Activated CD4-positive, alpha-beta T cell treated with anti-CD3 and anti-CD28 coated beads for 36 hours (primary cell): ENCODE data around the gene CCDC146. TPM values are rescaled to one million over a fixed set of nuclear protein-coding genes. Genes with fewer than 3 reads are reported as not detected.
"Not testable (repeated sequence)": the region's sequence is repeated elsewhere in the genome, so short reads cannot be mapped to it uniquely, and the experiment has no call there.

ENCODE experiments used
- ATAC-seq: fragments of 200-7000 bp; cut with Tn5 transposase; one replicate; pipeline ENCODE4 v1.10.0; 2021; ENCODE audit warnings: mild to moderate bottlenecking, moderate library complexity
- CTCF ChIA-PET: fragments of 350-600 bp; sonication (Branson Sonifier 250); formaldehyde crosslinking; loops from one replicate; lab custom pipeline; 2021; ENCODE audit warnings: antibody characterized with exemption; lab: Charles Lee
- POLR2A ChIA-PET: fragments of 350-600 bp; sonication (Branson Sonifier 250); formaldehyde crosslinking; loops from one replicate; lab custom pipeline; 2021; ENCODE audit warnings: antibody characterized with exemption, inconsistent platforms; lab: Charles Lee
- DNase-seq: peaks from one replicate; pipeline ENCODE4 v3.0.0-alpha.2; 2020
- H3K27ac Mint-ChIP-seq: one replicate; pipeline ENCODE4 v1.8.0; 2021; ENCODE audit warnings: mixed read lengths
- H3K27me3 Mint-ChIP-seq: one replicate; pipeline ENCODE4 v1.8.0; 2021; ENCODE audit warnings: mixed read lengths
- H3K36me3 Mint-ChIP-seq: one replicate; pipeline ENCODE4 v1.8.0; 2021; ENCODE audit warnings: low read depth, mixed read lengths
- H3K4me1 Mint-ChIP-seq: one replicate; pipeline ENCODE4 v1.8.0; 2021; ENCODE audit warnings: mixed read lengths
- H3K4me3 Mint-ChIP-seq: one replicate; pipeline ENCODE4 v1.8.0; 2021; ENCODE audit warnings: mild to moderate bottlenecking, moderate library complexity, mixed read lengths
- H3K9me3 Mint-ChIP-seq: one replicate; pipeline ENCODE4 v1.8.0; 2021; ENCODE audit warnings: low read depth, mixed read lengths
- intact Hi-C, 2 experiments: fragments of 100-400 bp; cut with DNase I in 1 of 2; cut with micrococcal nuclease in 1 of 2; formaldehyde crosslinking; loops; one replicate each; pipeline versions ENCODE4 v1.14.2 to v1.15.1; 2022 to 2024; cut with DNase I, micrococcal nuclease
- total RNA-seq, 2 experiments: library from RNA; stranded (reverse); gene quantifications; one replicate each; pipeline ENCODE4 v1.2.3, GENCODE V29; 2021

Gene CCDC146, protein sequence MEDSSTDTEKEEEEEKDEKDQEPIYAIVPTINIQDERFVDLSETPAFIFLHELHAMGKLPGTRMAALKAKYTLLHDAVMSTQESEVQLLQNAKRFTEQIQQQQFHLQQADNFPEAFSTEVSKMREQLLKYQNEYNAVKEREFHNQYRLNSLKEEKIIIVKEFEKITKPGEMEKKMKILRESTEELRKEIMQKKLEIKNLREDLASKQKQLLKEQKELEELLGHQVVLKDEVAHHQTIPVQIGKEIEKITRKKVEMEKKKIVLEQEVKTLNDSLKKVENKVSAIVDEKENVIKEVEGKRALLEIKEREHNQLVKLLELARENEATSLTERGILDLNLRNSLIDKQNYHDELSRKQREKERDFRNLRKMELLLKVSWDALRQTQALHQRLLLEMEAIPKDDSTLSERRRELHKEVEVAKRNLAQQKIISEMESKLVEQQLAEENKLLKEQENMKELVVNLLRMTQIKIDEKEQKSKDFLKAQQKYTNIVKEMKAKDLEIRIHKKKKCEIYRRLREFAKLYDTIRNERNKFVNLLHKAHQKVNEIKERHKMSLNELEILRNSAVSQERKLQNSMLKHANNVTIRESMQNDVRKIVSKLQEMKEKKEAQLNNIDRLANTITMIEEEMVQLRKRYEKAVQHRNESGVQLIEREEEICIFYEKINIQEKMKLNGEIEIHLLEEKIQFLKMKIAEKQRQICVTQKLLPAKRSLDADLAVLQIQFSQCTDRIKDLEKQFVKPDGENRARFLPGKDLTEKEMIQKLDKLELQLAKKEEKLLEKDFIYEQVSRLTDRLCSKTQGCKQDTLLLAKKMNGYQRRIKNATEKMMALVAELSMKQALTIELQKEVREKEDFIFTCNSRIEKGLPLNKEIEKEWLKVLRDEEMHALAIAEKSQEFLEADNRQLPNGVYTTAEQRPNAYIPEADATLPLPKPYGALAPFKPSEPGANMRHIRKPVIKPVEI
- 1 to 10 TPM; 1.2 to 1.7 TPM for total RNA-seq

DNA sequence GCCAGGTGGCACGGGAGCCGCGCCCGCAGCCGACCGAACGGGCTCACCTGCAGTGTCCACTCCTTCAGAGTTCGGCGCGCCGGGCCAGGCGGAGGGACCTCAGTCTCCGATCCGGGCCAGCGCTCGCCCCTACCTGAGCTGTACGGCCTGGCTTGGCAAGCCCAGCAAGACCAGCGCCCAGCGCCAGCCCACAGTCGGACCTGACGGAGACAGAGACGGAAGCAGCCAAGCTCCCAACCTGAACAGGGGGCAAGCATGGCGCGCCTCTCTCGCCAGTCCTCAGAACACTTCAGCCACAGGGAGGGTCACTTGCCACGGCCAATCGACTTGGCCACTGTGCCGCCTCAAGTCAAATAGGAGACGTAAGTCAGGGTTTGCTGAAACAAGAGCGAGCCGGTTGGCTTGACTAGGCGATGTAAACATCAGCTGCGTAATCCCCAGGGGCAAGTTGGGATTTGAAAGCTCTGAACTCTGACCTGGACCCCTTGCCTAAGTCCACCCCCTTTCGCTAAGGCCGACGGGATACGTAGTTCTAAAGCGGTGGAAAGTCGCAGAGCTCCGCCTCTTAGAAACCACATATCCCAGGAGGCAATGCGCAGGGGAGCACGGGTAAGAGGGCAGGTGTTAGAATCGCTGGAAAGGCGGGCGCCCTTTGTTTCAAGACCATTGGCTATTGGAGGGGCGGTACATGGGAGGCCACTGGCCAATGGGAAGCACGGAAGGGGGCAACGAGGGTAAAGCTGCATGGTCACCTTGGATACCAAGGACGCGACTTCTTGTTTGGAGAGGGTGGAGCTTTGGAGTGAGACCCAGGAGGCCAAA is at the start of gene CCDC146:
CCDC146 (plus strand) TSS at position 756 of the 822 bp plus-strand sequence. CDS start 45,054 bp downstream, outside the sequence.
- POLR2A ChIA-PET, H3K36me3 Mint-ChIP-seq, H3K27me3 Mint-ChIP-seq, H3K4me1 Mint-ChIP-seq, H3K9me3 Mint-ChIP-seq: not testable (repeated sequence)
- CTCF ChIA-PET: interaction anchor here (0.7 to 1.4 kb wide), 4 partner anchors 108 to 871 kb away, joined by 3 to 25 read pairs (median 6); no protein-coding TSS in a partner anchor
- intact Hi-C loops: loop anchor here (1.0 to 2.0 kb wide), 5 partner anchors 125 to 575 kb away; partner anchors contain the start of genes PTPN12 (in 1 of the 2) and RSBN1L (in 1 of the 2)
- Mint-ChIP-seq H3K4me3 (peak within 1 kb of the TSS; percentile 81), H3K27ac (peak within 1 kb of the TSS; percentile 20)
- ATAC-seq (peak; percentile 99), DNase-seq (peak; percentile 96)

- ATAC-seq, CTCF ChIA-PET, H3K9me3 Mint-ChIP-seq: not testable (repeated sequence)
Measured at GRCh38 chr7:77074786-77075396, 47.5 kb upstream of the CCDC146 start.

DNA sequence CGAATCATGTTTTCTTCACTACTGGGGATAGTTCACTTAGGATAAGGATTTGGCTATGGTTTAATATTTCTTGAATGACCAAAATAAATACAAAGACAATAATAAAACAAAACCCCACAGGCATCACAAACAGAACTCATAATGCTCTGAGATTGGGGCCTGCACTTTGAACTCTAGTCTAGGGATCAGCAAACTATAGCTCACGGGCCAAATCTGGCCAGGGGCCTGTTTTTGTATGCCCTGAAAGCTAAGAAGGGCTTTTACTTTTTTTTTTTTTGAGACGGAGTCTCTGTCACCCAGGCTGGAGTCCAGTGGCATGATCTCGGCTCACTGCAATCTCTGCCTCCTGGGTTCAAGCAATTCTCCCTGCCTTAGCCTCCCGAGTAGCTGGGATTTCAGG is 45.4 kb upstream of the CCDC146 start:
- ATAC-seq, H3K27me3 Mint-ChIP-seq, H3K9me3 Mint-ChIP-seq, H3K4me1 Mint-ChIP-seq, H3K27ac Mint-ChIP-seq, H3K4me3 Mint-ChIP-seq, DNase-seq, CTCF ChIA-PET, intact Hi-C loops, POLR2A ChIA-PET: not testable (repeated sequence)
- peaks cover 16% of the 10 kb centered on the region for H3K36me3 Mint-ChIP-seq

More at GRCh38 chr7:77074786-77075396, 47.5 kb upstream of the CCDC146 start:
- peaks cover 23% of the 10 kb centered on the region for H3K36me3 Mint-ChIP-seq
- H3K27ac Mint-ChIP-seq, H3K4me1 Mint-ChIP-seq, DNase-seq, H3K27me3 Mint-ChIP-seq, H3K4me3 Mint-ChIP-seq, intact Hi-C loops, POLR2A ChIA-PET: not testable (repeated sequence)

DNA sequence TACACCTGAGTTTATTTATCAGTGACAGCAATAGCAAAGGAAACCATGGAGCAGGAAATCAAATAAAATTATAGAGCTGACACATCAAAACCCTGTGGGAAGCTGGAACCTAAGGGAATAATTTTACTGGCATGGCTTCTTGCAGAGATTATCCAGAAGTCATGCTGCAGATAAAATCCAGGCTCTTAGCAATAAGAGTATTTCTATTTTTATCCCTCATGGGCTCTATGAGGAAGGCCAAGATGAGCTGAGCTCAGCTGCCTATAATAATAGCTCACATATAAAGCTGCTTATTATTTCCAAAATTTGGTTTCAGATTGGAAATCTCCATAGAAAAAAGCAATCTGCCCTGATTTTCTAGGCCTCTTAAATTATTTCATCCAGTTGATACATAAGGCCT is 43.3 kb upstream of the CCDC146 start:
- H3K4me3 Mint-ChIP-seq, intact Hi-C loops, POLR2A ChIA-PET, H3K27ac Mint-ChIP-seq, CTCF ChIA-PET, H3K9me3 Mint-ChIP-seq, H3K4me1 Mint-ChIP-seq, ATAC-seq, DNase-seq, H3K27me3 Mint-ChIP-seq: not testable (repeated sequence)
- H3K36me3 Mint-ChIP-seq: peaks cover 15% of the 10 kb centered on the region

GRCh38 chr7:77079624-77080023 is 42.8 kb upstream of the CCDC146 start:
- CTCF ChIA-PET, H3K4me1 Mint-ChIP-seq, ATAC-seq, POLR2A ChIA-PET, H3K27ac Mint-ChIP-seq, DNase-seq, H3K4me3 Mint-ChIP-seq, intact Hi-C loops, H3K9me3 Mint-ChIP-seq, H3K27me3 Mint-ChIP-seq, H3K36me3 Mint-ChIP-seq: not testable (repeated sequence)

- ATAC-seq, H3K36me3 Mint-ChIP-seq, H3K4me3 Mint-ChIP-seq, H3K4me1 Mint-ChIP-seq, DNase-seq, H3K27ac Mint-ChIP-seq, H3K27me3 Mint-ChIP-seq, POLR2A ChIA-PET, H3K9me3 Mint-ChIP-seq, intact Hi-C loops, CTCF ChIA-PET: not testable (repeated sequence)
Measured at GRCh38 chr7:77080236-77080635, 42.2 kb upstream of the CCDC146 start.

- H3K27me3 Mint-ChIP-seq, ATAC-seq, POLR2A ChIA-PET, CTCF ChIA-PET, H3K4me1 Mint-ChIP-seq, DNase-seq, intact Hi-C loops, H3K4me3 Mint-ChIP-seq, H3K9me3 Mint-ChIP-seq, H3K36me3 Mint-ChIP-seq, H3K27ac Mint-ChIP-seq: not testable (repeated sequence)
Measured at GRCh38 chr7:77082192-77082591, 40.2 kb upstream of the CCDC146 start.

DNA sequence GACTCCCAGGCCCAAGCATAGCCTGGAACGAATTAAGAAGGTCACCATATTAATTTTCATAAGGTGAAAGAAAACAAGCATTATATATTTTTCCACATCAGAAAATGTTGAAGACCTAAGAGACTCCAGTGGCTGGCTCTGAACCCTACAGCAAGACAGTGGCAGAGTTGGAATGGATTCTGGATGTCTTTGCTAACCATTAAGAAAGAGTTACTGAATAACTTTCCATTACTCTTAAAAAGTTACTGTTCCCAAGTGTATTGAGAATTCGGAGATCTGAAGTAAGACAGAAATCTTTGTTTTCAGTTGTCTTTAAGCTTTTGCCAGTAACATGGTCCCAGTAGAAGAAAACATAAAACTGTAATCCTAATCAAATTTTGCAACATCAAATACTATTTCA is 30.1 kb upstream of the CCDC146 start:
- H3K4me1 Mint-ChIP-seq, ATAC-seq, CTCF ChIA-PET, DNase-seq, H3K4me3 Mint-ChIP-seq, H3K27me3 Mint-ChIP-seq, H3K27ac Mint-ChIP-seq, POLR2A ChIA-PET, H3K9me3 Mint-ChIP-seq, intact Hi-C loops: not testable (repeated sequence)
- H3K36me3 Mint-ChIP-seq: peaks cover 13% of the 10 kb centered on the region

DNA sequence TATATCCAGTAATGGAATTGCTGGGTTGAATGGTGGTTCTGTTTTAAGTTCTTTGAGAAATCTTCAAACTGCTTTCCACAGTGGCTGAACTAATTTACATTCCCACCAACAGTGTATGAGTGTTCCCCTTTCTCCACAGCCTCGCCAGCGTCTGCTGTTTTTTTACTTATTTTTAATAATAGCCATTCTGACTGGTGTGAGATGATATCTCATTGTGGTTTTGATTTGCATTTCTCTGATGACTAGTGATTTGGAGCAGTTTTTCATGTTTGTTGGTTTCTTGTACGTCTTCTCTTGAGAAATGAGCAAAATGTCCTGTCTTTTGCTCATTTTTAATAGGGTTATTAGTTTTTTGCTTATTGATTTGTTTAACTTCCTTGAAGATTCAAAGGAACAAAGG is 21.9 kb upstream of the CCDC146 start:
- H3K27me3 Mint-ChIP-seq, H3K4me1 Mint-ChIP-seq, DNase-seq, CTCF ChIA-PET, H3K36me3 Mint-ChIP-seq, POLR2A ChIA-PET, H3K9me3 Mint-ChIP-seq, H3K4me3 Mint-ChIP-seq, ATAC-seq, intact Hi-C loops, H3K27ac Mint-ChIP-seq: not testable (repeated sequence)

DNA sequence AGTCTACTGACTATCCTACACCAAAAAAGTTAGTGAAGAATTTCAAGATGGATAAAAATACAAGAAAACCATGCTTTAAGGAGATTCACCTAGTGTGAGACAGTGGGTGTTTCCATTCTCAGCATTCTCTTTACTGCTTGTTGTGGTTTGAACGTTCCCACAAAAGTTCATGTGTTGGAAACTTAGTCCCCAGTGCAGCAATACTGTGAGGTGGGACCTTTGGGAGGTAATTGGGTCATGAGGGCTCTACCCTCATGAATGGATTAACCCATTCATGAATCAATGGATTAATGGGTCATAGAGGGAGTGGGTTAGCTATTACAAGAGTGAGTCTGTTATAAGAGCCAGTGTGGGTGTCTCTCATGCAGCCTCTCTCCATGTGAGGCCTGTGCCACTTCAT is 21.2 kb upstream of the CCDC146 start:
- DNase-seq, POLR2A ChIA-PET: not testable (repeated sequence)

More for the DNA sequence above, 21.2 kb upstream of the CCDC146 start:
- H3K36me3 Mint-ChIP-seq, H3K27me3 Mint-ChIP-seq, ATAC-seq, intact Hi-C loops, H3K27ac Mint-ChIP-seq, H3K4me3 Mint-ChIP-seq, CTCF ChIA-PET, H3K4me1 Mint-ChIP-seq, H3K9me3 Mint-ChIP-seq: not testable (repeated sequence)
